ENCODE measurements around the gene DENND1A.
"Not testable (repeated sequence)": the region's sequence is repeated elsewhere in the genome, so short reads cannot be mapped to it uniquely, and the experiment has no call there.

DENND1A gene

DNA sequence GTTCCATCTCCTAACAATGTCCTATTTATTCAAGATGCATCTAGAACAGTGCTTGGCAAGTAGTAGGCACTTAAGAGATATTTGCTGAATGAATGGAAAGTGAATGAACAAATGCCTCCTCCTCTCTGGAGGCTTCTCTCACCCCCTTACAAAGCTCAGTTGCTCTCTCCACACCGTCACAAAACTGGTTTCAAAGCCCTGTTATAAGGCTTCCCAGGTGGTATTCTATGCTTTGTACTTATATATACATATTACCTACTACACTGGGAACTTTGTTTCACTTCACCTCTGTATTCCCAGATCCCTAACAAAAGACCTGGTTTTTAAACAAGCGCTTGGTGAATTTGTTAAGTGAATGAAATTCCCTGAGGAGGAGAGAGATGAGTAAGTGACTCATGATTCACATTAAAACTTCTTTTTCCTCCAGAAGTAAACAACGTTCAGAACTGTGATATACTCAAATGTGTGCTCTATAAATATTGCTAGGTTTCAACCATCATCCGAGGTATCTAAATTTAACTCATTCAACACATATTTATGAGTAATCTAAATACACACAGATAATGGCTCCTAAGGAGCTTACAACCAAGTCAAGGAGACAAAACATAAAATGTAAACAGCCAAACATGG is 36.0 kb downstream of the DENND1A start:
- no peak overlapping the region for H3K4me3 ChIP-seq (ENCODE audit: low read depth, low read length)
- no peak for TF ChIP-seq CTCF (conservative IDR thresholded peaks at IDR 0.05; ENCODE audit: low read depth, low read length)
- peak; percentile 42 for DNase-seq (ENCODE audit: low read depth)

- DNase-seq (ENCODE audit: low read depth), result no peak
- H3K4me3 ChIP-seq (ENCODE audit: low read depth, low read length), result no peak overlapping the region
- TF ChIP-seq CTCF (conservative IDR thresholded peaks at IDR 0.05; ENCODE audit: low read depth, low read length), result no peak
Measured at GRCh38 chr9:123893115-123893514, 36.8 kb downstream of the DENND1A start.

DNA sequence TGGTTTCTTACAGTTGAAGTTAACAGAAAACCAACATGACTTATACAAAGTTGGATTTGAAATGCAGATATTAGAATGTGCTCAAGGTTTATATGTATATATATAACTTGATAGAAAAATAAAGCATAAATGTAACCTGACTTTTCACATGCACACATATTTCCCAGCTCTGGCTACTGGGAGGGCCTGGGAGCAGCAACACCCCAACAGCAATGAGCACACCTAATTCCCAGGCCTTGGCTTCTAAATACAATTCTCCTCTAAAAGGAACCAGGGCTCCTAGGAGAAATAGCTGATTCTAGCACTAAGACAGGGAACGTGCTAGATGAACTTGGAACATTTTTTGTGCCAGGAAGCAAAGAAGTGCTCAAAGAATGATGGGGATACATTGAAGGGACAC is 42.1 kb downstream of the DENND1A start:
- H3K4me3 ChIP-seq (ENCODE audit: low read depth, low read length), result no peak overlapping the region
- no peak for TF ChIP-seq CTCF (conservative IDR thresholded peaks at IDR 0.05; ENCODE audit: low read depth, low read length)
- no peak for DNase-seq (ENCODE audit: low read depth)

- not testable (repeated sequence) for DNase-seq (ENCODE audit: low read depth); H3K4me3 ChIP-seq (ENCODE audit: low read depth, low read length)
Measured at GRCh38 chr9:123885834-123886233, 44.1 kb downstream of the DENND1A start.

GRCh38 chr9:123883634-123884033 is 46.3 kb downstream of the DENND1A start:
- TF ChIP-seq CTCF (conservative IDR thresholded peaks at IDR 0.05; ENCODE audit: low read depth, low read length), result no peak
- DNase-seq (ENCODE audit: low read depth), result no peak
- H3K4me3 ChIP-seq (ENCODE audit: low read depth, low read length), result no peak overlapping the region

GRCh38 chr9:123881604-123882003 is 48.3 kb downstream of the DENND1A start:
- H3K4me3 ChIP-seq (ENCODE audit: low read depth, low read length), result no peak overlapping the region
- TF ChIP-seq CTCF (conservative IDR thresholded peaks at IDR 0.05; ENCODE audit: low read depth, low read length), result no peak
- no peak for DNase-seq (ENCODE audit: low read depth)

DNA sequence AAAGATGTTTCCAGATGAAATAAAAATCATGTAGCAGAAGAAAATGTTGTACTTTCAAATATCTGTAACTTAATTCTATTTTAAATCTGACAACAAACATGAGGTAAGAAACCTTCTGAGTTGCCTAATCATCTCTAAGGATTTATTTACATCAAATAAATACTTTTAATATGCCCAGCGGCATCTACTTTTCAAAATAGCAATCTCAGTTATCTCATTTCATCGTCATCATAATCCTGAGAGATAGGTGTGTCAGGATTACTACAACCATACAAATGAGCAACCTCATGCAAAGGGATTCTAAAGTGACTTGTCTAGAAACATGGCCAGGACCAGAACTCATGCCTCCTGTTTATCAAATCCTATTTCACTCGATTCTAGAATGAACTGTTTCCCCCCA is 49.5 kb downstream of the DENND1A start:
- TF ChIP-seq CTCF (conservative IDR thresholded peaks at IDR 0.05; ENCODE audit: low read depth, low read length), result no peak
- no peak overlapping the region for H3K4me3 ChIP-seq (ENCODE audit: low read depth, low read length)
- no peak for DNase-seq (ENCODE audit: low read depth)
